Stimulated activated CD4-positive, alpha-beta T cell treated with anti-CD3 and anti-CD28 coated beads, Interleukin-4, amount 100 ng/mL, for 24 hours (primary cell): ENCODE data around the gene SLC27A5.
"Not testable (repeated sequence)": the region's sequence is repeated elsewhere in the genome, so short reads cannot be mapped to it uniquely, and the experiment has no call there.

Experiments used
- DNase-seq: peaks from one replicate; pipeline ENCODE4 v3.0.0-alpha.2; 2020

The SLC27A5 gene

GRCh38 chr19:58492265-58492664 lies 19.5 kb downstream of the SLC27A5 start:
- DNase-seq = no peak

DNA sequence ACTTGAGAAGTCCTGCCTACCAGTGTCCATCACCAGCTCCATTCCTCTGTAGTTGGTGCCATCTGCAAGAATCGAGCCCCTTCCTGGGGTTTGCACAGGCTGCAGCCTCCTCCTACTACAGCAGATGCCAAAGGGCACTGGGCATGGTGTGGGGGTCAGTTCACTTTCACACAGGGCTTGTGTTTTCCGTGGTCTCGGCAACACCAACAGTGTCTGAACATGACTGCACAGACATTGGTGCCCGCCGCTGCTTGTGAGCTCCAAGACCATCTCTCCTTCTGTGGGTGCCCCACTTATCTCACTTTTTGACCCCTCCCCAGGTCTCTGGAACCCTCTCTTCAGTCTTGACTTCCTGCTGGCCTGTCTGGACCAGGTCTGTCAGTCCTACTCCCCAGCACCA lies 20.4 kb downstream of the SLC27A5 start:
- no peak for DNase-seq

GRCh38 chr19:58484349-58484748 lies 27.4 kb downstream of the SLC27A5 start:
- DNase-seq = not testable (repeated sequence)

DNA sequence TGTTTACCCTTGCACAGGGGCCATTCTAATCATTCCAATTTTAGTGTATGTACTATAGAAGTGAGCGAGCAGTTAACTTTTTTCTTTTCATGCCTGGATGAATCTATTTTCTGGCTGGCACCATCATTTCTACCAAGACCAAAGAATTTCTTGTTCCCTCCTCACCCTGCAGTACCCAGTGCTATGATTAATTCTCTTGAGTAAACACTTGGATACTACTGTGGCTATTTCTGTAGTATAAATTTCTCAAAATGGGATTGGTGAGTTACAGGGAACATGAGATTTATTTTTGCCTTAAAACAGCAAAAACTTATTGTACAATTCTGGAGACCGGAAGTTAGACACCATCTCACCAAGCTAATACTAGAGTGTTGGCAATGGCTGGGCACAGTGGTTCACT lies 28.0 kb downstream of the SLC27A5 start:
- DNase-seq = no peak

- DNase-seq = no peak
These were observed 29.4 kb downstream of the SLC27A5 start for GRCh38 chr19:58482372-58482771.

- DNase-seq = no peak
These were observed 31.0 kb downstream of the SLC27A5 start for GRCh38 chr19:58480831-58481230.

DNA sequence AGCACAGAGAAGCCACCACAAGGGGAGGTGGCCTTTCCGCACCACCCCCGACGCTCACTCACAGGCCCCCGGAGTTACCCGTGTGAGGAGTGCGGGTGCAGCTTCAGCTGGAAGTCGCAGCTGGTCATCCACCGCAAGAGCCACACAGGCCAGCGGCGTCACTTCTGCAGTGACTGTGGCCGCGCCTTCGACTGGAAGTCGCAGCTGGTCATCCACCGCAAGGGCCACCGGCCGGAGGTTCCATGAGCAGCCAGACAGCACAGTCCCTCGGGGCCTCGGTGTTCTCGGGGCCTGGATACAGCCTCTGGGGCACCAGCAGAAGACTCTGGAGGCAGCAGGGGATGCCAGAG lies 31.3 kb downstream of the SLC27A5 start:
- DNase-seq = no peak

GRCh38 chr19:58479736-58480480 lies 31.9 kb downstream of the SLC27A5 start:
- DNase-seq = no peak

DNA sequence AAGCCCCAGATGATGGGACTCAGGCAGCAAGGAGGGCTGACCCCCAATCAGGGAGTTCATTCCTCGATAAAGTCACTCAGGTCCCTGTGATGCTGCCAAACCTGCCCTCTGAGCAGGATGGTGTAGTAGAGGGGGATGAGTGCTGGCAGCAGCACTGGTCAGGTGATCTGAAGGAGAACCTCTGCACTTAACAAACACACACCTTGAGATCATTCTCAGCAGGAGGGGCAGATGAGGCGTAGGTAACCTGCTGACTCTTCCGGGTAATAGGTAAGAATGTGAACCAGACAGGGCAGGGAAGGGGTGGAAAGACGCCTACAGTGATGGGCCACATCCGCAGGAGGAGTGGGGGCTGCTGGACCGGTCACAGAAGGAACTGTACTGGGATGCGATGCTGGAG lies 32.5 kb downstream of the SLC27A5 start:
- DNase-seq = no peak

DNA sequence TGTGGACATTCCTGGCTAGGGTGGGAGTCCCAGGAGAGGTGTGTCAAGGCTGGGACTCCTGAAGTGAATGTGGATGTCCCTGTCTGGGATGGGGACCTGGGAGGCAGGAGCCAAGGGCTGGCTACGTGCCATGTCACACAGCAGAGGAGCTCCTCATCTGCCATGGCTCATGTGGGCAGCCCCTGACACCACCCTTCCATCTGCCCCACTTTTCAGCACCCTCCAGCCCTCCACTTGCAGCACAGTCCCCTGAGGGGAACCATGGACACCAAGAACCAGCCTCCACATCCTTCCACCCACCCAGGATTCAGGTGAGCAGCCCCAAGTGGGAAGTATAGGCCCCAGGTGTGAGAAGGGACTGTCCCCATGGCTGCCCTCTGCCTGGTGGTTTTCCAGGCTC lies 33.9 kb downstream of the SLC27A5 start:
- DNase-seq = no peak

DNA sequence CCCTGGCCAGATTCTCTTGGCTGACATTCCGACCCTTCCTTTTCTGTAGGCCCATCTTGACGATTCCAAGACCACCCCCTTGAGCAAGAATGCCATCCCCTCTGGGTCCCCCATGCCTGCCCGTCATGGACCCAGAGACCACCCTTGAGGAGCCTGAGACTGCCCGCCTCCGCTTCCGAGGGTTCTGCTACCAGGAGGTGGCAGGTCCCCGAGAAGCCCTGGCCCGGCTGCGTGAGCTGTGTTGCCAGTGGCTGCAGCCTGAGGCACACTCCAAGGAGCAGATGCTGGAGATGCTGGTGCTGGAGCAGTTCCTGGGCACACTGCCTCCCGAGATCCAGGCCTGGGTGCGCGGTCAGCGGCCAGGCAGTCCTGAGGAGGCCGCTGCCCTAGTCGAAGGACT lies 34.7 kb downstream of the SLC27A5 start:
- DNase-seq = no peak

DNA sequence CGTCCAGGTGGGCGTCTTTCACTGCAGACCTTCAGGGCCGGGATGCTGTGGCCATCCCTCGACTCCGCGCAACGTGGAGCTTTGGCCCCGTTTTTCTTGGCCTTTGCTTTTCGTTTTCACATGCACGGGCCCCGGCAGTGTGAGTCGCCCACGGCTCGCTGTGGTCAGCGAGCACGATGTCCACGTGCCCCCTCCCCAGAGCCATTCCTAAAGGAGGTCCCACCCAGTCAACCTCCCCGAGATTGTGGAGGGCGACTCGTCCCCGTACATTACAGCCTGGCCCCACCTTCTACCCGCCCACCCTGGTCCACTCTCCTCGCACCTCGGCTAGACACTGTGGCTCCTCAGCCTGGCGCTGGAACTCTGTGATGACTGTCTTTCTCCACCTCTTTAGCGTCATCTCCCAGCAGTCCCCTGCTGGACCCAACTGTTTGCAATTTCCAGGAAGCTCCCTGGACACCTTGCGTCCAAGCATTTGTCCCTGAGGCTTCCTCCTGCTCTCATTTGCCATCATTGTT lies 35.2 kb downstream of the SLC27A5 start:
- no peak for DNase-seq

- peak; percentile 95 for DNase-seq
These were observed 35.9 kb downstream of the SLC27A5 start, which contains the start of gene ZNF446 for GRCh38 chr19:58475714-58476497. Gene ZNF446 (plus strand): TSS chr19:58476352. CDS start chr19:58477219, 867 bp downstream.

DNA sequence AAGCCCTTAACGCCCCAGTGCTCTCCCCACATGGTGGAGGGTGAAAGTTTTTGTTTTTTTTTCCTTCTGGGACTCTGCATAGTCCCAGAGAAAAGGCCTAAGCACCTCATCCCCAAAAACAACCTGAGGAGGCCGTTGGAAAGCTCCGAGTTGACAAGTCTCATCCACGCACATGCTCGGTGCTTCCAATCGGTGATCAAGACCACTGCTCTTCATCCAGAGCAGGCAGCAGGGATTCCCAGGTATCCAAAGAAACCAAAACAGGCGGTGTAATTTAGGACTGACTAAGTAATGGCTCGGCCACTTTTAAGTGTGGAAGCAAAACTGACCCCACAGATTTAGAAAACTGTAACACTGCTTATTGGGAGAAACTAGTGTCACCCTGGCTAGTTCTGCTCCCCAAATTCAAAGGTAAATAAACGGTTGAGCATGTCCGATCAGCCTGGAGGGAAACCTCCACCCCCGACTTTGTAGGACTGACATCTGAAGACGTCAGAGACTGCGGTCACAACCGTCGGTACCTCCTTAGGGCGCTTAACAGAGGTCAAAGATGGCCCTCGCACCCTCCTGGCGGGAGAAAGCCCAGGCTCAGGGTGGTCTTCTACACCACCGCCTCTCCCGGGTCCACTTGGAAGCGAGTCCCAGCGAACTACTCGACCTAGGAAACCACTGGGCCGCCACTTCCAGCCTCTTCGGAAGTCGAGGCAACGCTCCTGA lies 36.6 kb downstream of the SLC27A5 start:
- DNase-seq = no peak

DNA sequence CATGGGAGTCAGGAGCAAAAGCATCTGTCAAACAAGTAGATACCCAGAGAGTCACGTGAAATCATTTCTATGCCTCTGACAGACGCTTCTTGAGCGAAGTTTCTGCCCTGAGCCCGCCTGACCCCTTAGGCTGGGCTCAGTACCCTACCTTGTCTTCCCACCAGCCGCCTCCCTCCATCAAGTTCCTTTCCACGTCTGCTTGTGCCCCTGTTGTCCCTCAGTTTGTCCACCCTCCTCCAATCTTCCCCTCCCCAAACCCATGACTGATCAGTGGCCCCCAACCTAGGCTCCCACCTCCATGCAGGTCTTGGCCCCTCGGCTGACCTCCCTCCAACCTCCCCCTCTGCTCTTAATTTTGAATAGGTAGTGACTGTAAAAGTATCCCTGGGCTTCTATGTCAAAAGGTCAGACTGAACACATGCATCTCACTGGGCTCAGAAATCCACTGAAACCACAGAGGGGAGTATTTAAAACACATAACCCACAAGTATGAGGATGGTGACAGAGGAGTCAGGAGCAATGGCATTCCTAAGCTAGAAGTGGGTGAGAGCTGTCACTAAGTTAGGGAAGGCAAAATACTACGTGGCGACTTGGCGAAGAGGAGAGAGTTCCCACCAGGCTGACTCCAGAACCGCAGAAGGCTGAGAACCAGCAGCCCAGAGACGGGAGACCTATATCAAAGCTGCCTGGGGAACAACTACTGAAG lies 37.3 kb downstream of the SLC27A5 start:
- no peak for DNase-seq

DNA sequence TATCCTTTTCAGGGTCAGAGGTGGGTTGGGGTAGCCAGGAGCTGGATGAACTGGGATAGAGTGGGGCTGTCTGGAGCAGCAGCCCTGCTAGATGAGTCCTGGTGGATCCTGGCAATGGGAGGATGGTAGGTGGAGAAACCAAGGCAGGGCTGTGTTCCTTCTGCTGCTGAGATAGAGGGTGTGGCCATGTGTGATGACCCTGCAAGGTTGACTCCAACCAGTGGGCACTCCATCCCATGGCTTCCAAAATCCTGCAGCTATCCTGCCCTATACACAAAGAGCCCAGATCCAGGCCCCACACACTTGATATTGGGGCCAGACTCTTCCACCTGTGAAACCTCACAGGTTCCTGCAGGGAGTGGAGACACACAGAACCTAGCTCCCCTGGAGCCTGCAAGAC lies 38.0 kb downstream of the SLC27A5 start:
- DNase-seq = no peak

GRCh38 chr19:58471736-58472135 lies 40.1 kb downstream of the SLC27A5 start:
- no peak for DNase-seq

- DNase-seq = not testable (repeated sequence)
These were observed 40.8 kb downstream of the SLC27A5 start for GRCh38 chr19:58470837-58471543.

DNA sequence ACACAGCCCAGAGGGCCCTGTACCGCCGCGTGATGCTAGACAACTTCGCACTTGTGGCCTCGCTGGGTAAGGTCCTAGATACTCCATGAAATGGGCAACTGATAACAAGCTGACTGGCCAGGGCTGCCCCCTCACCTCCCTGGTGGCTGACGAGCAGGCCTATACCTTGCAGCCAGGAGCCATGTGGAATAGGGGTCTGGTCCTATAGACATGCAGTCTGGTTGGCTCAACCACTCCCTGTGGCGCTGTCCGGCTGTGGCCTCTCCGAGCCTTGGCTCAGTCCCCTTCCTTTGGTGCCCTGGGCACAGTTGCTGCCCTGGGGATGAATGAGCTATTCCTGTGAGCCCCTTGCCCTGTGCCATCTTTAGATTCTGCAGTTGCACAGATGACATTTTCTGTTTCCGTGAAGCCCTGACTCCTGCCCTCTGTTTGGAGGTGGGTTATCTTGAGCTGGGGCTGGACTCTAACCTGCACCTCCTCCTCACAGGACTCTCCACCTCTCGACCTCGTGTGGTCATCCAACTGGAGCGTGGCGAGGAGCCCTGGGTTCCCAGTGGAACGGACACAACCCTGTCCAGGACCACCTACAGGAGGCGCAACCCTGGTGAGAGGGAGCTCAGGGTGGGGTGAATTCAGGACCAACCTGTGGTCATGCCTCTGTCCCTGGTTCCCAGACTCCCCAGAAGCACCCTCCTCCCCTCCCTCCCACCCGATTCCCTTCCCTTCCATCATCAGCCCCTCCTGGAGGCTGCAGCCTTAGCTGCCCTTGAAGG lies 42.4 kb downstream of the SLC27A5 start:
- DNase-seq = no peak

- DNase-seq = no peak
These were observed 43.5 kb downstream of the SLC27A5 start for GRCh38 chr19:58468216-58468839.
